ENCODE measurements around the gene SIPA1L3. TPM values are rescaled to one million over a fixed set of nuclear protein-coding genes. Genes with fewer than 3 reads are reported as not detected.

SIPA1L3 gene
- total and polyA plus RNA-seq, 2 experiments from 2014 or later = 15.7 to 54.1 TPM

- H3K9me2 ChIP-seq (ENCODE audit: insufficient read depth) = no peaks in the 10 kb centered on the region
- no peaks in the 10 kb centered on the region for H3K27me3 ChIP-seq (ENCODE audit: insufficient read depth)
- DNase-seq (ENCODE audit: low spot score) = no peak
- H4K20me1 ChIP-seq (replicated peaks; ENCODE audit: insufficient read depth) = no peaks in the 10 kb centered on the region
- TF ChIP-seq CTCF (conservative IDR thresholded peaks at IDR 0.05; ENCODE audit: low read depth in 2 of 2) = no peak
- TF ChIP-seq ZNF331 (CRISPR knock-in tag; IDR thresholded peaks at IDR 0.05; ENCODE audit: low read depth) = no peak
- TF ChIP-seq CREB1 (CRISPR knock-in tag; IDR thresholded peaks at IDR 0.05; ENCODE audit: low read depth) = no peak
- no peak for TF ChIP-seq NANOG (IDR thresholded peaks at IDR 0.05; ENCODE audit: borderline replicate concordance)
- TF ChIP-seq ZNF462 (CRISPR knock-in tag; IDR thresholded peaks at IDR 0.05) = no peak
- no peak for TF ChIP-seq ZNF114 (CRISPR knock-in tag; IDR thresholded peaks at IDR 0.05)
- no peak for TF ChIP-seq POLR2AphosphoS5 (IDR thresholded peaks at IDR 0.05; ENCODE audit: low read depth)
- TF ChIP-seq JUNB (IDR thresholded peaks at IDR 0.05; ENCODE audit: unreplicated experiment) = no peak
- no peak for TF ChIP-seq EZH2 (IDR thresholded peaks at IDR 0.05; ENCODE audit: low read depth, unreplicated experiment)
- TF ChIP-seq EZH2phosphoT487 (IDR thresholded peaks at IDR 0.05; ENCODE audit: unreplicated experiment) = no peak
- no peak for TF ChIP-seq REST (IDR thresholded peaks at IDR 0.05; ENCODE audit: unreplicated experiment)
- H3K36me3 Mint-ChIP-seq (ENCODE audit: low read depth) = peaks cover 23% of the 10 kb centered on the region
- no peak overlapping the region for H3K27ac ChIP-seq (ENCODE audit: low read depth)
- H3K4me2 ChIP-seq = no peak overlapping the region
- no peak overlapping the region for H3K4me3 Mint-ChIP-seq
- no peak overlapping the region for H3K27ac Mint-ChIP-seq
- H3F3A ChIP-seq (replicated peaks; ENCODE audit: low read depth) = no peaks in the 10 kb centered on the region; the same call in 1 of the 2 replicates
- H3K36me3 ChIP-seq (ENCODE audit: insufficient read depth) = no peaks in the 10 kb centered on the region
- H3K4me1 Mint-ChIP-seq = peaks cover 2% of the 10 kb centered on the region; the same call in 1 of the 3 replicates
- peaks cover 11% of the 10 kb centered on the region for H3K27me3 Mint-ChIP-seq (ENCODE audit: insufficient read depth, low read depth, poor library complexity)
- no peak overlapping the region for H2AFZ ChIP-seq
- no peak overlapping the region for H3K4me3 ChIP-seq
- H3K4me1 ChIP-seq (ENCODE audit: insufficient read depth) = no peaks in the 10 kb centered on the region
- no peak for ATAC-seq
- H3K79me2 ChIP-seq (replicated peaks; ENCODE audit: insufficient read depth) = no peaks in the 10 kb centered on the region
- no peaks in the 10 kb centered on the region for H3K9me3 Mint-ChIP-seq
Measured at GRCh38 chr19:38199340-38199739, 292.3 kb downstream of the SIPA1L3 start.

Data from GM23338 (cell line).